ENCODE data around the gene CAMTA1. TPM values are rescaled to one million over a fixed set of nuclear protein-coding genes. Genes with fewer than 3 reads are reported as not detected.
"Not testable (repeated sequence)": the region's sequence is repeated elsewhere in the genome, so short reads cannot be mapped to it uniquely, and the experiment has no call there.

Gene CAMTA1
- total RNA-seq, 6 experiments from 2014 or later: 78.1 to 96.6 (median 86.1) TPM

- H3K27me3 Mint-ChIP-seq (ENCODE audit: insufficient read depth): peaks cover 8% of the 10 kb centered on the region
- H3K4me3 Mint-ChIP-seq: no peak overlapping the region
- no peaks in the 10 kb centered on the region for H3K9me3 Mint-ChIP-seq
- no peak overlapping the region for H3K27ac Mint-ChIP-seq
- no peaks in the 10 kb centered on the region for H3K36me3 Mint-ChIP-seq (ENCODE audit: low read depth)
- DNase-seq: no peak
- H3K4me1 Mint-ChIP-seq (ENCODE audit: low read depth): peaks cover 11% of the 10 kb centered on the region
- TF ChIP-seq CTCF (IDR thresholded peaks at IDR 0.05): no peak
Observed at GRCh38 chr1:7380712-7381111, 595.5 kb downstream of the CAMTA1 start.

- not testable (repeated sequence) for H3K36me3 Mint-ChIP-seq (ENCODE audit: low read depth); H3K4me3 Mint-ChIP-seq; H3K27ac Mint-ChIP-seq; H3K9me3 Mint-ChIP-seq; DNase-seq
- peaks cover 11% of the 10 kb centered on the region for H3K4me1 Mint-ChIP-seq (ENCODE audit: low read depth)
- peaks cover 11% of the 10 kb centered on the region for H3K27me3 Mint-ChIP-seq (ENCODE audit: insufficient read depth)
Observed at GRCh38 chr1:7381729-7382128, 596.5 kb downstream of the CAMTA1 start.

GRCh38 chr1:7382971-7383370 lies 597.7 kb downstream of the CAMTA1 start:
- Mint-ChIP-seq H3K27me3 (ENCODE audit: insufficient read depth) (peaks cover 11% of the 10 kb centered on the region), H3K4me1 (ENCODE audit: low read depth) (peaks cover 11% of the 10 kb centered on the region), H3K27ac (no peak overlapping the region), H3K36me3 (ENCODE audit: low read depth) (no peaks in the 10 kb centered on the region), H3K9me3 (no peaks in the 10 kb centered on the region), H3K4me3 (no peak overlapping the region)
- DNase-seq: no peak
- no peak for TF ChIP-seq CTCF (IDR thresholded peaks at IDR 0.05)

- H3K27me3 Mint-ChIP-seq (ENCODE audit: insufficient read depth): peaks cover 11% of the 10 kb centered on the region
- no peaks in the 10 kb centered on the region for H3K36me3 Mint-ChIP-seq (ENCODE audit: low read depth)
- H3K27ac Mint-ChIP-seq: no peak overlapping the region
- TF ChIP-seq CTCF (IDR thresholded peaks at IDR 0.05): no peak
- no peak for DNase-seq
- no peak overlapping the region for H3K4me3 Mint-ChIP-seq
- H3K4me1 Mint-ChIP-seq (ENCODE audit: low read depth): peaks cover 10% of the 10 kb centered on the region
- H3K9me3 Mint-ChIP-seq: no peaks in the 10 kb centered on the region
Observed at GRCh38 chr1:7383671-7384520, 598.6 kb downstream of the CAMTA1 start.

GRCh38 chr1:7384679-7385078 lies 599.4 kb downstream of the CAMTA1 start:
- no peaks in the 10 kb centered on the region for H3K9me3 Mint-ChIP-seq
- DNase-seq: no peak
- no peak overlapping the region for H3K4me3 Mint-ChIP-seq
- H3K27me3 Mint-ChIP-seq (ENCODE audit: insufficient read depth): peaks cover 11% of the 10 kb centered on the region
- TF ChIP-seq CTCF (IDR thresholded peaks at IDR 0.05): no peak
- H3K27ac Mint-ChIP-seq: no peak overlapping the region
- H3K36me3 Mint-ChIP-seq (ENCODE audit: low read depth): no peaks in the 10 kb centered on the region
- H3K4me1 Mint-ChIP-seq (ENCODE audit: low read depth): peaks cover 7% of the 10 kb centered on the region

- Mint-ChIP-seq H3K27ac (no peak overlapping the region), H3K4me3 (no peak overlapping the region), H3K9me3 (no peaks in the 10 kb centered on the region), H3K36me3 (ENCODE audit: low read depth) (no peaks in the 10 kb centered on the region), H3K4me1 (ENCODE audit: low read depth) (peaks cover 6% of the 10 kb centered on the region; the same call in 1 of the 2 replicates), H3K27me3 (ENCODE audit: insufficient read depth) (peaks cover 11% of the 10 kb centered on the region)
- no peak for TF ChIP-seq CTCF (IDR thresholded peaks at IDR 0.05)
- DNase-seq: no peak
Observed at GRCh38 chr1:7385471-7386225, 600.4 kb downstream of the CAMTA1 start.
